HepG2 (cell line): ENCODE measurements around the gene BAIAP2L2. TPM values are rescaled to one million over a fixed set of nuclear protein-coding genes. Genes with fewer than 3 reads are reported as not detected.

Source experiments
- ATAC-seq: fragments of 200-7000 bp; cut with Tn5 transposase; 3 replicates; pipeline ENCODE4 v1.9.1; 2020; ENCODE audit warnings: mild to moderate bottlenecking, moderate library complexity
- BruUV-seq: library from RNA; stranded (reverse); fragments of 400-500 nt; replicated peaks from 2 replicates; lab custom pipeline; 2021; lab: Mats Ljungman, UMichigan
- CTCF ChIA-PET: fragments of 300-600 bp; formaldehyde crosslinking; extraction: SDS; loops from one replicate; lab custom pipeline; 2021; ENCODE audit warnings: low total read pairs, inconsistent platforms, low intra/inter-chr PET ratio; lab: Yijun Ruan, JAX
- POLR2A ChIA-PET: fragments of 350-600 bp; sonication (Branson Sonifier 250); formaldehyde crosslinking; loops from one replicate; lab custom pipeline; 2020; ENCODE audit warnings: antibody characterized with exemption, inconsistent platforms; lab: Yijun Ruan, JAX
- DNase-seq: peaks from one replicate; pipeline ENCODE4 v3.0.0-alpha.2; 2015; ENCODE audit warnings: low spot score
- FAIRE-seq: peaks from 3 replicates; lab custom pipeline; 2011; peaks lifted over from hg19 to GRCh38; lab: Jason Lieb, UNC
- H2AFZ ChIP-seq: one replicate; pipeline ENCODE4 v1.6.1; 2011; ENCODE audit warnings: low read length, inconsistent platforms
- H3K27ac ChIP-seq: fragments of 300-600 bp; 3 replicates; pipeline ENCODE4 v1.8.0; 2011; ENCODE audit warnings: mixed run types, mild to moderate bottlenecking, mixed read lengths, low read length, inconsistent platforms; ENCODE audit not compliant: insufficient read depth; ENCODE audit errors: extremely low read length
- H3K27me3 ChIP-seq, 2 experiments: fragments of 200-600 bp in 1 of 2; 2 replicates in 1 of 2; 3 replicates in 1 of 2; pipeline versions ENCODE4 v1.6.0 to v1.8.0; 2011; ENCODE audit warnings: low read length in 2 of 2, mild to moderate bottlenecking in 2 of 2, moderate library complexity in 2 of 2, inconsistent platforms in 1 of 2; ENCODE audit not compliant: insufficient read depth in 2 of 2, control insufficient read depth in 1 of 2
- H3K36me3 ChIP-seq, 2 experiments: fragments of 200-600 bp in 1 of 2; replicated peaks in 1 of 2; 2 replicates in 1 of 2; 3 replicates in 1 of 2; pipeline versions ENCODE4 v1.5.1 to v1.8.0; 2011; ENCODE audit warnings: low read length in 2 of 2, inconsistent platforms in 1 of 2; ENCODE audit not compliant: insufficient read depth in 2 of 2, control insufficient read depth in 1 of 2
- H3K4me1 ChIP-seq: 2 replicates; pipeline ENCODE4 v1.5.1; 2012; ENCODE audit warnings: low read length, inconsistent platforms; ENCODE audit not compliant: insufficient read depth
- H3K4me2 ChIP-seq: 2 replicates; pipeline ENCODE4 v1.6.0; 2011; ENCODE audit warnings: low read depth, low read length, inconsistent platforms
- H3K4me3 ChIP-seq, 3 experiments: fragments of 200-600 bp in 1 of 3; sonication (generic), shearing (Covaris generic) in 1 of 3; replicated peaks in 1 of 3; 2 replicates each; pipeline ENCODE4 v1.5.1; 2011 to 2016; ENCODE audit warnings: low read length in 3 of 3, inconsistent platforms in 2 of 3, low read depth in 2 of 3, mild to moderate bottlenecking in 2 of 3, control low read depth in 1 of 3, mixed read lengths in 1 of 3; ENCODE audit not compliant: insufficient read depth in 1 of 3
- H3K79me2 ChIP-seq: one replicate; pipeline ENCODE4 v1.6.1; 2011; ENCODE audit warnings: low read length, inconsistent platforms; ENCODE audit not compliant: insufficient read depth
- H3K9ac ChIP-seq: 2 replicates; pipeline ENCODE4 v1.6.0; 2011; ENCODE audit warnings: mild to moderate bottlenecking, low read depth, low read length, inconsistent platforms; ENCODE audit not compliant: insufficient read depth
- H3K9me3 ChIP-seq: 2 replicates; pipeline ENCODE4 v1.5.1; 2012; ENCODE audit warnings: mild to moderate bottlenecking, low read length
- H4K20me1 ChIP-seq: 2 replicates; pipeline ENCODE4 v1.6.0; 2011; ENCODE audit warnings: inconsistent platforms, mild to moderate bottlenecking, low read length, moderate library complexity; ENCODE audit not compliant: insufficient read depth
- KLF16 ChIP-seq, 2 experiments: sonication (generic) in 1 of 2; formaldehyde crosslinking in 1 of 2; IDR thresholded peaks; 2 replicates each; pipeline versions ENCODE4 v1.6.1 to v1.8.0; 2016 to 2023; ENCODE audit warnings: missing genetic modification reagents in 2 of 2, missing compliant biosample characterization in 1 of 2
- RARA ChIP-seq: IDR thresholded peaks from 2 replicates; pipeline ENCODE4 v1.6.1; 2016; ENCODE audit warnings: missing genetic modification reagents, missing compliant biosample characterization
- RFX3 ChIP-seq: IDR thresholded peaks from 2 replicates; pipeline ENCODE4 v1.6.1; 2016; ENCODE audit warnings: missing biosample characterization, missing genetic modification reagents
- ZMYM2 ChIP-seq: sonication (generic); formaldehyde crosslinking; IDR thresholded peaks from 2 replicates; pipeline ENCODE4 v1.8.0; 2022; ENCODE audit warnings: mild to moderate bottlenecking, missing genetic modification reagents
- ZNF138 ChIP-seq: sonication (generic); formaldehyde crosslinking; IDR thresholded peaks from 2 replicates; pipeline ENCODE4 v1.5.0; 2020; ENCODE audit warnings: mild to moderate bottlenecking, low read depth, missing genetic modification reagents
- ZNF616 ChIP-seq: sonication (generic); formaldehyde crosslinking; IDR thresholded peaks from 2 replicates; pipeline ENCODE4 v1.5.0; 2020; ENCODE audit warnings: low read depth, mild to moderate bottlenecking, missing genetic modification reagents
- ZNF687 ChIP-seq: sonication (generic); formaldehyde crosslinking; IDR thresholded peaks from 2 replicates; pipeline ENCODE4 v1.5.1; 2020; ENCODE audit warnings: mild to moderate bottlenecking, missing genetic modification reagents, moderate library complexity
- ZNF703 ChIP-seq: sonication (generic); formaldehyde crosslinking; IDR thresholded peaks from 2 replicates; pipeline ENCODE4 v1.5.1; 2020; ENCODE audit warnings: missing genetic modification reagents, mild to moderate bottlenecking, moderate library complexity, borderline replicate concordance
- ZSCAN12 ChIP-seq: sonication (generic); formaldehyde crosslinking; IDR thresholded peaks from 2 replicates; pipeline ENCODE4 v1.9.0; 2021; ENCODE audit warnings: mild to moderate bottlenecking, missing genetic modification reagents
- WGBS: methylation state at CpG from one replicate; pipeline ENCODE4 v1.1.6; 2017; ENCODE audit warnings: low lambda C conversion rate; 5-methylcytosine and 5-hydroxymethylcytosine counted together
- in situ Hi-C: cut with HindIII; loops from 2 replicates; pipeline ENCODE4 v1.10.0; 2017; ENCODE audit warnings: low pct_unique_long_range_greater_than_20kb; ENCODE audit not compliant: extremely low pct_ligation_motif_present
- intact Hi-C: fragments of 100-400 bp; cut with micrococcal nuclease; formaldehyde crosslinking; loops from one replicate; pipeline ENCODE4 v1.10.0; 2022; ENCODE audit not compliant: unreplicated experiment
- polyA plus RNA-seq, 8 experiments: library from polyadenylated mRNA; depleted of rRNA in 3 of 8; stranded (reverse) in 7 of 8; unstranded in 1 of 8; fragments of >200 nt; fragmentation: Illumina TruSeq in 4 of 8; extraction: Trizol in 4 of 8; gene quantifications; 2 replicates each; pipeline versions ENCODE4 v1.2.1 to v1.2.3, GENCODE V29; 2011 to 2016; ENCODE audit warnings: low read depth in 4 of 8, missing spikeins in 1 of 8, mixed read lengths in 1 of 8; ENCODE audit not compliant: insufficient read depth in 1 of 8
- total RNA-seq, 5 experiments: library from RNA; depleted of rRNA; stranded (reverse); fragments of >200 nt; fragmentation: Illumina TruSeq; extraction: Trizol; gene quantifications; 2 replicates each; pipeline ENCODE4 v1.2.3, GENCODE V29; 2016; ENCODE audit warnings: low read depth in 1 of 5
- TF ChIP-seq, protein P1 (sequence below): sonication (generic); formaldehyde crosslinking; IDR thresholded peaks from 2 replicates; pipeline ENCODE4 v1.4.0; 2020; ENCODE audit warnings: missing genetic modification reagents, borderline replicate concordance
- TF ChIP-seq, protein P2 (sequence below): sonication (generic); formaldehyde crosslinking; IDR thresholded peaks from 2 replicates; pipeline ENCODE4 v1.9.0; 2021; ENCODE audit warnings: missing genetic modification reagents, borderline replicate concordance

BAIAP2L2 gene
- total and polyA plus RNA-seq, 2 of the 13 experiments (the other 11 are each of a cell fraction or from before 2014, with no cell fraction given), result 4.4 to 7.5 TPM

DNA sequence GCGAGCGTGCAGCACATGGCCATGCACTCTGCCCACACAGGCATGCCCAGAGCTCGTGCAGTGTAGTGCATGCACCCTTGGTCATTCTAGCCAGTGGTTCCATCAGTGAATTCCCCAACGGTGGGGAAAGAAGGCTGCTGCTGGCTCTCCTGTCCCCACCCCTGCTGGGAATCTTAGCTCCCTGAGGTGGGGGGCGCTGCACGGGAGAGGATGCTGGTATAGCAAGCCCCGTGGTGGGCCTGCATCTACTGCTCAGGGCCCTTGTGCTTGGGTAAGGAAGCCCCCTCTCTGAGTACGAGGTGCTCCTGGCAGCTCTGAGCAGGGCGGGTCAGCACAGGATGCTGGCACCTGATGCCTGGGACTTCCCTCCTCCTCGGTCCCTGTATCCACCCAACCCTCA is 18.5 kb upstream of the BAIAP2L2 start:
- no peaks in the 10 kb centered on the region for H3K9me3 ChIP-seq
- no peak overlapping the region for H3K27ac ChIP-seq
- H3K27me3 ChIP-seq, result no peaks in the 10 kb centered on the region
- ChIA-PET CTCF (no interaction called here), POLR2A (no interaction called here)
- intact Hi-C loops, result no loop called here
- WGBS, result 59% methylated on average over 3 of the region's 10 CpGs
- no peak for FAIRE-seq
- no peak overlapping the region for H3K4me3 ChIP-seq
- no peak overlapping the region for H3K9ac ChIP-seq
- H3K4me2 ChIP-seq, result no peak overlapping the region
- TF ChIP-seq ZNF138 (CRISPR knock-in tag), result no peak
- TF ChIP-seq ZMYM2 (CRISPR knock-in tag), result no peak
- TF ChIP-seq RFX3 (CRISPR knock-in tag), result no peak
- no peak for TF ChIP-seq KLF16 (CRISPR knock-in tag; IDR thresholded peaks at IDR 0.05)
- TF ChIP-seq RARA (CRISPR knock-in tag), result no peak
- TF ChIP-seq, protein P1, sequence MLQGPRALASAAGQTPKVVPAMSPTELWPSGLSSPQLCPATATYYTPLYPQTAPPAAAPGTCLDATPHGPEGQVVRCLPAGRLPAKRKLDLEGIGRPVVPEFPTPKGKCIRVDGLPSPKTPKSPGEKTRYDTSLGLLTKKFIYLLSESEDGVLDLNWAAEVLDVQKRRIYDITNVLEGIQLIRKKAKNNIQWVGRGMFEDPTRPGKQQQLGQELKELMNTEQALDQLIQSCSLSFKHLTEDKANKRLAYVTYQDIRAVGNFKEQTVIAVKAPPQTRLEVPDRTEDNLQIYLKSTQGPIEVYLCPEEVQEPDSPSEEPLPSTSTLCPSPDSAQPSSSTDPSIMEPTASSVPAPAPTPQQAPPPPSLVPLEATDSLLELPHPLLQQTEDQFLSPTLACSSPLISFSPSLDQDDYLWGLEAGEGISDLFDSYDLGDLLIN (CRISPR knock-in tag), result no peak
- TF ChIP-seq ZNF616, result no peak
- TF ChIP-seq ZNF703 (CRISPR knock-in tag), result no peak
- H2AFZ ChIP-seq, result no peak overlapping the region
- BruUV-seq, result no TSS peak
- H3K36me3 ChIP-seq, result no peaks in the 10 kb centered on the region
- H4K20me1 ChIP-seq, result no peaks in the 10 kb centered on the region
- in situ Hi-C loops, result no loop called here
- DNase-seq, result no peak
- no peaks in the 10 kb centered on the region for H3K4me1 ChIP-seq
- H3K79me2 ChIP-seq, result no peaks in the 10 kb centered on the region
- ATAC-seq, result no peak

GRCh38 chr22:38127869-38128268 is 17.4 kb upstream of the BAIAP2L2 start:
- CTCF ChIA-PET, result no interaction called here
- TF ChIP-seq, protein P2, sequence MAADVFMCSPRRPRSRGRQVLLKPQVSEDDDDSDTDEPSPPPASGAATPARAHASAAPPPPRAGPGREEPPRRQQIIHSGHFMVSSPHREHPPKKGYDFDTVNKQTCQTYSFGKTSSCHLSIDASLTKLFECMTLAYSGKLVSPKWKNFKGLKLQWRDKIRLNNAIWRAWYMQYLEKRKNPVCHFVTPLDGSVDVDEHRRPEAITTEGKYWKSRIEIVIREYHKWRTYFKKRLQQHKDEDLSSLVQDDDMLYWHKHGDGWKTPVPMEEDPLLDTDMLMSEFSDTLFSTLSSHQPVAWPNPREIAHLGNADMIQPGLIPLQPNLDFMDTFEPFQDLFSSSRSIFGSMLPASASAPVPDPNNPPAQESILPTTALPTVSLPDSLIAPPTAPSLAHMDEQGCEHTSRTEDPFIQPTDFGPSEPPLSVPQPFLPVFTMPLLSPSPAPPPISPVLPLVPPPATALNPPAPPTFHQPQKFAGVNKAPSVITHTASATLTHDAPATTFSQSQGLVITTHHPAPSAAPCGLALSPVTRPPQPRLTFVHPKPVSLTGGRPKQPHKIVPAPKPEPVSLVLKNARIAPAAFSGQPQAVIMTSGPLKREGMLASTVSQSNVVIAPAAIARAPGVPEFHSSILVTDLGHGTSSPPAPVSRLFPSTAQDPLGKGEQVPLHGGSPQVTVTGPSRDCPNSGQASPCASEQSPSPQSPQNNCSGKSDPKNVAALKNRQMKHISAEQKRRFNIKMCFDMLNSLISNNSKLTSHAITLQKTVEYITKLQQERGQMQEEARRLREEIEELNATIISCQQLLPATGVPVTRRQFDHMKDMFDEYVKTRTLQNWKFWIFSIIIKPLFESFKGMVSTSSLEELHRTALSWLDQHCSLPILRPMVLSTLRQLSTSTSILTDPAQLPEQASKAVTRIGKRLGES (CRISPR knock-in tag), result no peak
- TF ChIP-seq ZSCAN12 (CRISPR knock-in tag) (no peak), ZNF687 (CRISPR knock-in tag) (no peak)

More at GRCh38 chr22:38127869-38128268, 17.4 kb upstream of the BAIAP2L2 start:
- Histone ChIP-seq H3K9me3 (no peaks in the 10 kb centered on the region), H3K4me2 (no peak overlapping the region), H2AFZ (no peak overlapping the region), H3K27ac (no peak overlapping the region), H3K9ac (no peak overlapping the region), H3K4me1 (no peaks in the 10 kb centered on the region), H3K27me3 (no peaks in the 10 kb centered on the region), H3K36me3 (no peaks in the 10 kb centered on the region), H3K4me3 (no peak overlapping the region), H3K79me2 (no peaks in the 10 kb centered on the region), H4K20me1 (no peaks in the 10 kb centered on the region)
- intact Hi-C loops (no loop called here), in situ Hi-C loops (no loop called here)
- DNase-seq, result no peak
- no peak for FAIRE-seq
- no peak for ATAC-seq
- POLR2A ChIA-PET, result no interaction called here
- 77% methylated on average over 9 of the region's 9 CpGs for WGBS
- BruUV-seq, result no TSS peak
